Hepatocyte (in vitro differentiated cells): ENCODE results near the gene CBX5.

Source experiments
- CTCF ChIP-seq: fragments of 200-600 bp; sonication (generic); IDR thresholded peaks from 2 replicates; pipeline ENCODE4 v1.5.1; 2016; ENCODE audit warnings: antibody characterized with exemption, mild to moderate bottlenecking; ENCODE audit not compliant: poor library complexity
- EZH2 ChIP-seq: fragments of 200-600 bp; sonication (generic); IDR thresholded peaks from 2 replicates; pipeline ENCODE4 v1.6.1; 2016; ENCODE audit warnings: antibody characterized with exemption, mild to moderate bottlenecking, borderline replicate concordance
- EZH2phosphoT487 ChIP-seq: fragments of 200-600 bp; sonication (generic); IDR thresholded peaks from one replicate; pipeline ENCODE4 v1.6.1; 2018; ENCODE audit warnings: antibody characterized with exemption, mild to moderate bottlenecking, low read depth, moderate library complexity; ENCODE audit not compliant: unreplicated experiment, severe bottlenecking

GRCh38 chr12:54191550-54192022 lies 88.3 kb downstream of the CBX5 start:
- peak; percentile 78 for TF ChIP-seq CTCF
- TF ChIP-seq EZH2 = no peak
- no peak for TF ChIP-seq EZH2phosphoT487
